ENCODE results near the gene SLC38A4. TPM values are rescaled to one million over a fixed set of nuclear protein-coding genes. Genes with fewer than 3 reads are reported as not detected.
A peak's percentile ranks its signal among the peaks of the same experiment; 100 is the strongest.

Gene SLC38A4
- total RNA-seq, 1 experiment from 2014 or later = 0.09 TPM

- BruUV-seq (replicated peaks) = no TSS peak
- Histone ChIP-seq H4K20me1 (ENCODE audit: insufficient read depth) (no peaks in the 10 kb centered on the region), H3K4me2 (peak overlapping the region; percentile 38; the same call in 1 of the 2 replicates), H3K27ac (no peak overlapping the region), H3F3A (ENCODE audit: insufficient read depth, low read depth) (no peaks in the 10 kb centered on the region; the same call in 1 of the 2 replicates), H3K4me3 (no peak overlapping the region), H3K9me3 (ENCODE audit: insufficient read depth, low read depth) (no peaks in the 10 kb centered on the region), H3K27me3 (ENCODE audit: insufficient read depth, low read depth) (no peaks in the 10 kb centered on the region), H3K36me3 (ENCODE audit: low read depth) (no peaks in the 10 kb centered on the region), H2AFZ (no peak overlapping the region), H3K9me2 (ENCODE audit: insufficient read depth) (no peaks in the 10 kb centered on the region), H3K4me1 (replicated peaks; ENCODE audit: insufficient read depth) (peaks cover 30% of the 10 kb centered on the region), H3K79me2 (ENCODE audit: low read depth) (no peaks in the 10 kb centered on the region)
- peak in 1 of 2 experiments; percentile 48 for DNase-seq
- ChIA-PET CTCF (interaction anchor here (0.6 kb wide), 1 partner anchor 907 kb away, joined by 4 read pairs; no protein-coding TSS in a partner anchor), POLR2A (ENCODE audit: unreplicated experiment) (interaction anchor here (0.8 kb wide), 1 partner anchor 23 kb away, joined by 5 read pairs; no protein-coding TSS in a partner anchor)
- TF ChIP-seq CTCF (conservative IDR thresholded peaks at IDR 0.05) = no peak
- intact Hi-C loops (cut with micrococcal nuclease; ENCODE audit: unreplicated experiment) = no loop called here
These were observed 52.0 kb downstream of the SLC38A4 start for GRCh38 chr12:46773586-46774321.

DNA sequence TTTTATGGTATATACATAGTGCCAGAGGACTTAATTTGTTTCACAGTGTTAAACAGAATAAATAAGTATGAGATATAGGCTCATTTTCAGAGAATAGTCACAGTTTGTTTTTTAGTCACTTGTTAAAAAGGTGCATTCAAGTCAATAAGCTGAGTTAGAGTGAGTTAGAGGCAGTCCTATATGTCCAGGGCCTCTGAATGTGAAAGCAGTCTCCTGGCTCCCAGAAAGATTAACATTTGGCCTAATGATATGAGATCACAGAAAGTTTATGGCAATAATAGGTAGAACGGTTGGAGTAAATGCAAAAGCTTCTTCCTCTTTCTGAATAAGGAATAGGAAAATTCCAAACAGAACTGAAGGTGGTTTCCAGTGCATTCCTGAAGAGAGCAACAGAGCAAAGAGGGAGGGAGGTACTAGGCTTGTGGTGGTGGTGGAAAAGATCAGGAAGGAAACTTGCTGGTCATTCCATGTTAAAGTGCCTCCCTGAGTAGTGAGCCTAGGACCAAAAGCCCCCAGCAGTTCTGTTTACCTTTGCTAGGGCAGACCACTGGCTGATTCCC, 54.4 kb downstream of the SLC38A4 start:
- intact Hi-C loops (cut with micrococcal nuclease; ENCODE audit: unreplicated experiment) = no loop called here
- Histone ChIP-seq H3K4me1 (replicated peaks; ENCODE audit: insufficient read depth) (peaks cover 30% of the 10 kb centered on the region), H3K36me3 (ENCODE audit: low read depth) (no peaks in the 10 kb centered on the region), H2AFZ (no peak overlapping the region), H3K4me2 (no peak overlapping the region; the same call in 1 of the 2 replicates), H3K4me3 (no peak overlapping the region), H3K27ac (no peak overlapping the region), H3K9me2 (ENCODE audit: insufficient read depth) (no peaks in the 10 kb centered on the region), H4K20me1 (ENCODE audit: insufficient read depth) (no peaks in the 10 kb centered on the region), H3K79me2 (ENCODE audit: low read depth) (no peaks in the 10 kb centered on the region), H3K27me3 (ENCODE audit: insufficient read depth, low read depth) (no peaks in the 10 kb centered on the region), H3F3A (ENCODE audit: insufficient read depth, low read depth) (no peaks in the 10 kb centered on the region; the same call in 1 of the 2 replicates), H3K9me3 (ENCODE audit: insufficient read depth, low read depth) (no peaks in the 10 kb centered on the region)
- no peak for DNase-seq
- ChIA-PET CTCF (interaction anchor here (0.9 kb wide), 1 partner anchor 250 kb away, joined by 3 read pairs; no protein-coding TSS in a partner anchor), POLR2A (ENCODE audit: unreplicated experiment) (no interaction called here)
- BruUV-seq (replicated peaks) = no TSS peak
- TF ChIP-seq EZH2 (IDR thresholded peaks at IDR 0.05; ENCODE audit: low read depth) = no peak

DNA sequence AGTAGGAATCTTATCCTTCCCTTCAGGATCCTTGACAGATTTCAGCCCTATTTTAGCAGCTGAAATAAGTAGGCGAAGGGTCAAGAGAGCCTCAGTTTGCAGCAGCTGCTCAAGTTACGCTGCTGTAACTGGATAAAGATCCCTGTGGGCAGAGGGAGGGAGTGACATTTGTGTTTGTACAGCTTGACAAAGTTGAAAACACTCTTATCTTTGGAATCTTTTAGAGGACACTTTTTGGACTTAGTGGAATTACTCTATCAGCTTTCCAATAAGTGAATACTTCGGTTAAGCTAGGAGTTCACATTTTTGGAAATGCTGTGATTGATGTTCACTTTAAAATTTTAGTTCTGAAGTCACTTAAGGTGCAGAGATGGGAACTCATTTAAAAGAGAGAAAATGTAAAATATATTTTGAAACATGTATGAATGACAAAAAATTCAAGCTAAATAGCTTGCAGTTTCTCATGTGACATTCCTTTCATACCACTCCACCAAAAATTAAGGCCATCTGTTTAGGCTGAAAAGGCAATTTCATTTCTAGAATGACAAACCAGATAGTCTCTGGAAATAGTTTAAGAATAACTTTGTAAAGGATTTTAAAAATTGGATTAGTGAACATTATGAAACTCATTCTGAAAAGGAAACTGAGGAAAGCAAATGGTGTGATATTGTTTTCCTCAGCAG, 55.2 kb downstream of the SLC38A4 start:
- no peaks in the 10 kb centered on the region for H3K9me2 ChIP-seq (ENCODE audit: insufficient read depth)
- H3K79me2 ChIP-seq (ENCODE audit: low read depth) = no peaks in the 10 kb centered on the region
- H3K4me2 ChIP-seq = peak overlapping the region; percentile 51
- H3K4me3 ChIP-seq = no peak overlapping the region
- H2AFZ ChIP-seq = no peak overlapping the region
- CTCF ChIA-PET = interaction anchor here (0.6 to 0.9 kb wide), 2 partner anchors 32 to 250 kb away, joined by 3 read pairs; no protein-coding TSS in a partner anchor
- H3F3A ChIP-seq (ENCODE audit: insufficient read depth, low read depth) = no peaks in the 10 kb centered on the region; the same call in 1 of the 2 replicates
- no peaks in the 10 kb centered on the region for H3K9me3 ChIP-seq (ENCODE audit: insufficient read depth, low read depth)
- peak in 1 of 2 experiments; percentile 13 for DNase-seq
- TF ChIP-seq EZH2 (IDR thresholded peaks at IDR 0.05; ENCODE audit: low read depth) (no peak), CTCF (conservative IDR thresholded peaks at IDR 0.05) (no peak)
- no peaks in the 10 kb centered on the region for H4K20me1 ChIP-seq (ENCODE audit: insufficient read depth)
- no peak overlapping the region for H3K27ac ChIP-seq
- no TSS peak for BruUV-seq (replicated peaks)
- POLR2A ChIA-PET (ENCODE audit: unreplicated experiment) = interaction anchor here (0.7 kb wide), 3 partner anchors 176 to 719 kb away, joined by 3 read pairs; no protein-coding TSS in a partner anchor
- H3K27me3 ChIP-seq (ENCODE audit: insufficient read depth, low read depth) = no peaks in the 10 kb centered on the region
- H3K4me1 ChIP-seq (replicated peaks; ENCODE audit: insufficient read depth) = peaks cover 30% of the 10 kb centered on the region
- intact Hi-C loops (cut with micrococcal nuclease; ENCODE audit: unreplicated experiment) = no loop called here
- H3K36me3 ChIP-seq (ENCODE audit: low read depth) = no peaks in the 10 kb centered on the region

Data from PC-9 (cell line).